Right atrium auricular region (tissue), 2 donors: ENCODE measurements around the gene FBXO24. TPM values are rescaled to one million over a fixed set of nuclear protein-coding genes. Genes with fewer than 3 reads are reported as not detected.

Experiments
- DNase-seq: peaks from one replicate; pipeline ENCODE4 v3.0.0-alpha.2; 2019; ENCODE audit warnings: low spot score
- H3K27ac ChIP-seq, 2 donors: fragments of 200-600 bp; sonication (generic); 1 replicate in 1 of 2; 2 replicates in 1 of 2; pipeline ENCODE4 v1.5.1; 2016 to 2019
- H3K27me3 ChIP-seq, 2 donors: fragments of 200-600 bp; sonication (generic); one replicate each; pipeline versions ENCODE4 v1.5.1 to v1.6.0; 2017 to 2019
- H3K36me3 ChIP-seq: fragments of 200-600 bp; sonication (generic); one replicate; pipeline ENCODE4 v1.5.1; 2016
- H3K4me1 ChIP-seq, 2 donors: fragments of 200-600 bp; sonication (generic); one replicate each; pipeline versions ENCODE4 v1.5.1 to v1.6.0; 2017 to 2019
- H3K4me3 ChIP-seq, 2 donors: fragments of 200-600 bp; sonication (generic); 1 replicate in 1 of 2; 2 replicates in 1 of 2; pipeline ENCODE4 v1.5.1; 2017 to 2019; ENCODE audit warnings: mild to moderate bottlenecking in 1 of 2, moderate library complexity in 1 of 2
- H3K9me3 ChIP-seq, 2 donors: fragments of 200-600 bp; sonication (generic); one replicate each; pipeline ENCODE4 v1.5.1; 2019
- CTCF ChIP-seq, 2 donors: fragments of 200-600 bp; sonication (generic); IDR thresholded peaks; one replicate each; pipeline ENCODE4 v1.5.1; 2019; ENCODE audit warnings: antibody characterized with exemption in 2 of 2
- total RNA-seq, 2 donors: library from RNA; depleted of rRNA; stranded (reverse); fragments of >200 nt; gene quantifications; one replicate each; pipeline ENCODE4 v1.1.0, GENCODE V29; 2016

FBXO24 gene
- total RNA-seq, 2 donors from 2014 or later, result 0.20 TPM; not detected in 1

GRCh38 chr7:100607111-100607510, 21.0 kb downstream of the FBXO24 start:
- TF ChIP-seq CTCF (IDR thresholded peaks at IDR 0.05), result no peak
- DNase-seq, result no peak
- Histone ChIP-seq H3K4me3 (no peak overlapping the region), H3K27me3 (no peaks in the 10 kb centered on the region), H3K4me1 (peaks cover 0 to 37% of the 10 kb centered on the region in 2 donors), H3K36me3 (no peaks in the 10 kb centered on the region), H3K27ac (no peak overlapping the region), H3K9me3 (no peaks in the 10 kb centered on the region)

GRCh38 chr7:100609958-100610357, 23.8 kb downstream of the FBXO24 start:
- no peaks in the 10 kb centered on the region for H3K36me3 ChIP-seq
- H3K27ac ChIP-seq, result no peak overlapping the region
- TF ChIP-seq CTCF (IDR thresholded peaks at IDR 0.05), result no peak
- no peak overlapping the region for H3K4me3 ChIP-seq
- H3K9me3 ChIP-seq, result no peaks in the 10 kb centered on the region
- H3K27me3 ChIP-seq, result no peaks in the 10 kb centered on the region
- H3K4me1 ChIP-seq, result peaks cover 0 to 22% of the 10 kb centered on the region in 2 donors
- DNase-seq, result no peak

GRCh38 chr7:100611983-100612729, 26.0 kb downstream of the FBXO24 start, which contains the start of gene MOSPD3:
MOSPD3 (plus strand) TSS chr7:100612540; CDS start chr7:100612792, 252 bp downstream.
- H3K36me3 ChIP-seq, result no peaks in the 10 kb centered on the region
- H3K27ac ChIP-seq, result peak within 1 kb of the TSS; percentile 89 to 95
- H3K9me3 ChIP-seq, result no peaks in the 10 kb centered on the region
- peak; percentile 100 for DNase-seq
- TF ChIP-seq CTCF (IDR thresholded peaks at IDR 0.05), result no peak
- peaks cover 0 to 17% of the 10 kb centered on the region in 2 donors for H3K4me1 ChIP-seq
- no peaks in the 10 kb centered on the region for H3K27me3 ChIP-seq
- H3K4me3 ChIP-seq, result peak within 1 kb of the TSS; percentile 66 to 70

- Histone ChIP-seq H3K4me1 (peaks cover 0 to 17% of the 10 kb centered on the region in 2 donors), H3K9me3 (no peaks in the 10 kb centered on the region), H3K4me3 (peak overlapping the region; percentile 66 to 70), H3K27me3 (no peaks in the 10 kb centered on the region), H3K36me3 (no peaks in the 10 kb centered on the region), H3K27ac (peak overlapping the region; percentile 89 to 95)
- DNase-seq, result no peak
- no peak for TF ChIP-seq CTCF (IDR thresholded peaks at IDR 0.05)
Observed at GRCh38 chr7:100612730-100613390, 26.7 kb downstream of the FBXO24 start.

GRCh38 chr7:100613412-100614175, 27.5 kb downstream of the FBXO24 start:
- Histone ChIP-seq H3K27ac (peak overlapping the region in 1 of 2 donors; percentile 95), H3K4me3 (peak overlapping the region in 1 of 2 donors; percentile 70)

More at GRCh38 chr7:100613412-100614175, 27.5 kb downstream of the FBXO24 start:
- DNase-seq, result no peak
- Histone ChIP-seq H3K9me3 (no peaks in the 10 kb centered on the region), H3K27me3 (no peaks in the 10 kb centered on the region), H3K4me1 (peaks cover 0 to 17% of the 10 kb centered on the region in 2 donors), H3K36me3 (no peaks in the 10 kb centered on the region)
- no peak for TF ChIP-seq CTCF (IDR thresholded peaks at IDR 0.05)
